SJSA1 (cell line): Measurements from ENCODE around the gene RANBP17. TPM values are rescaled to one million over a fixed set of nuclear protein-coding genes. Genes with fewer than 3 reads are reported as not detected.
"Not testable (repeated sequence)": the region's sequence is repeated elsewhere in the genome, so short reads cannot be mapped to it uniquely, and the experiment has no call there.

Experiments used
- DNase-seq, 2 experiments: peaks; one replicate each; pipeline ENCODE4 v3.0.0-alpha.2; 2015 to 2020; ENCODE audit warnings: low spot score in 2 of 2, low read depth in 1 of 2
- H3K27ac ChIP-seq: fragments of 250-450 bp; sonication (Bioruptor Pico); 2 replicates; pipeline ENCODE4 v1.5.1; 2020; ENCODE audit warnings: mild to moderate bottlenecking, moderate library complexity
- H3K27me3 ChIP-seq: fragments of 250-450 bp; sonication (Bioruptor Pico); replicated peaks from 2 replicates; pipeline ENCODE4 v1.5.1; 2020; ENCODE audit warnings: mild to moderate bottlenecking, moderate library complexity
- H3K36me3 ChIP-seq: fragments of 250-450 bp; sonication (Bioruptor Pico); 2 replicates; pipeline ENCODE4 v1.5.1; 2020; ENCODE audit warnings: mild to moderate bottlenecking
- H3K4me1 ChIP-seq: fragments of 250-450 bp; sonication (Bioruptor Pico); replicated peaks from 2 replicates; pipeline ENCODE4 v1.6.1; 2021; ENCODE audit warnings: mild to moderate bottlenecking
- H3K4me3 ChIP-seq: fragments of 250-450 bp; sonication (Bioruptor Pico); 2 replicates; pipeline ENCODE4 v1.5.1; 2020; ENCODE audit warnings: mild to moderate bottlenecking
- H3K9me3 ChIP-seq: fragments of 250-450 bp; sonication (Bioruptor Pico); replicated peaks from 2 replicates; pipeline ENCODE4 v1.5.1; 2020; ENCODE audit warnings: mild to moderate bottlenecking
- total RNA-seq: library from RNA; depleted of rRNA; stranded (reverse); fragments of >200 nt; shearing (Covaris generic); gene quantifications from 2 replicates; pipeline ENCODE4 v1.2.3, GENCODE V29; 2014

Gene RANBP17
- total RNA-seq, 1 experiment from 2014 or later = 24.6 TPM

- H3K4me1 ChIP-seq, DNase-seq, H3K4me3 ChIP-seq, H3K9me3 ChIP-seq, H3K36me3 ChIP-seq, H3K27ac ChIP-seq, H3K27me3 ChIP-seq: not testable (repeated sequence)
Observed at GRCh38 chr5:170935534-170936218, 73.9 kb downstream of the RANBP17 start.

DNA sequence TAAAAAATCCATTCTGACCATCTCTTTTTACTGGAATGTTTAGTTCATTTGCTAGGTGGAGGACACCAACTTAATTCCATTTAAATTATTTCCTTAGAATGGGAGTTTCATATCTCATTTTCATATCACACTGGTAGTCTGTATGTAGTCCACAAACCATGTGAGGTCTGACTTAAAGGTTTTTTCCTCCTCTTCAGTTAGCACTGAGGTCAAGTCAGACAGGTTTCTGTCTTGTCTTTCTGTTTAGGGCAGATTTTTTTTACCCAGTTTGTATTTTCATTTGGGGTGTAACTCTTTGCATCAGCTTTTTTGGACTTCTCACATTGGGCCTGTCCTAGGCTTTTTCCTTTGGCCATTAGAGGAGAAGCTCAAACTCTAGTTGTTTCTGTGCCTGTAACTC, 75.3 kb downstream of the RANBP17 start:
- Histone ChIP-seq H3K27me3 (no peaks in the 10 kb centered on the region), H3K27ac (no peak overlapping the region), H3K4me1 (no peaks in the 10 kb centered on the region), H3K36me3 (peaks cover 5% of the 10 kb centered on the region), H3K9me3 (no peaks in the 10 kb centered on the region; the same call in 1 of the 2 replicates), H3K4me3 (no peak overlapping the region)
- DNase-seq = no peak

GRCh38 chr5:170937914-170938313, 76.1 kb downstream of the RANBP17 start:
- no peak overlapping the region for H3K4me3 ChIP-seq
- H3K4me1 ChIP-seq = no peaks in the 10 kb centered on the region
- H3K27me3 ChIP-seq = no peaks in the 10 kb centered on the region
- DNase-seq = no peak
- H3K27ac ChIP-seq = no peak overlapping the region
- peaks cover 5% of the 10 kb centered on the region for H3K36me3 ChIP-seq
- no peaks in the 10 kb centered on the region; the same call in 1 of the 2 replicates for H3K9me3 ChIP-seq

GRCh38 chr5:170939178-170939577, 77.4 kb downstream of the RANBP17 start:
- Histone ChIP-seq H3K27me3 (no peaks in the 10 kb centered on the region), H3K27ac (no peak overlapping the region), H3K4me1 (no peaks in the 10 kb centered on the region), H3K36me3 (peaks cover 5% of the 10 kb centered on the region), H3K9me3 (no peaks in the 10 kb centered on the region; the same call in 1 of the 2 replicates), H3K4me3 (no peak overlapping the region)
- DNase-seq = no peak

DNA sequence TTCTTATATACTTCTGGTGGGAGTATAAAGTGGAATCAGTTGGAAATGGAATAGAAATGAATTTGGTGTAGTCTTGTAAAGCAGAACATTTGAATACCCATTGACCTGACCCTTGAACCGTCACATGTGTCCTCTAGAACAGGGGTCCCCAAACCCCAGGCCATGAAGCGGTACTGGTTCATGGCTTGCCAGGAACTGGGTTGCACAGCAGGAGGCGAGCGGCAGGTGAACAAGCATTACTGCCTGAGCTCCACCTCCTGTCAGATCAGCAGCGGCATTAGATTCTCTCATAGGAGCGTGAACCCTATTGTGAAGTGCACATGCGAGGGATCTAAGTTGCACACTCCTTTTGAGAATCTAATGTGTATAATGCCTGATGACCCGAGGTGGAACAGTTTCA, 80.0 kb downstream of the RANBP17 start:
- H3K27ac ChIP-seq = no peak overlapping the region
- no peaks in the 10 kb centered on the region for H3K9me3 ChIP-seq
- no peaks in the 10 kb centered on the region for H3K4me1 ChIP-seq
- DNase-seq = no peak
- peaks cover 5% of the 10 kb centered on the region for H3K36me3 ChIP-seq
- H3K4me3 ChIP-seq = no peak overlapping the region
- H3K27me3 ChIP-seq = no peaks in the 10 kb centered on the region

DNA sequence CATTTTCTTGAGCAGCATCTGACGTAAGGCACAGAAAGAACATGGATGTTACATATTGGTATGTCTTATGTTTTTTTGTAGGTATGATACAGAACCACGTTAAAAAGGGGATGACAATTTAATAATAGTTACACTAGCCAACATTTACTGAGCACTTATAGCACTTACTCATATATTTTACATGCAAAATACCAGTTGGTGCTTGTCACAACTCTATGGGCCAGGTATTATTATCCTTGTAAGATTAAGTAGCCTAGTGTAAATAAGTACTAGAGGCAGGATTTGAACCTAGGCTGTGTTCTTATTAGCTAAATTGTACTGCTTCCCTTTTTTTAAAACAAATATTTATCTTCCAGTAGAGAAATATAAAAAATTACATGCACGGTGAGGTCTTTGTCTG, 83.5 kb downstream of the RANBP17 start:
- H3K27ac ChIP-seq = no peak overlapping the region
- no peaks in the 10 kb centered on the region for H3K9me3 ChIP-seq
- no peaks in the 10 kb centered on the region for H3K4me1 ChIP-seq
- no peaks in the 10 kb centered on the region for H3K27me3 ChIP-seq
- no peak for DNase-seq
- H3K4me3 ChIP-seq = no peak overlapping the region
- no peaks in the 10 kb centered on the region for H3K36me3 ChIP-seq

- H3K27me3 ChIP-seq = no peaks in the 10 kb centered on the region
- no peaks in the 10 kb centered on the region for H3K4me1 ChIP-seq
- DNase-seq = no peak
- H3K36me3 ChIP-seq = peaks cover 5% of the 10 kb centered on the region; the same call in 1 of the 2 replicates
- no peak overlapping the region for H3K27ac ChIP-seq
- H3K4me3 ChIP-seq = no peak overlapping the region
- H3K9me3 ChIP-seq = no peaks in the 10 kb centered on the region
Observed at GRCh38 chr5:170960567-170960966, 98.7 kb downstream of the RANBP17 start.

GRCh38 chr5:170963521-170963920, 101.7 kb downstream of the RANBP17 start:
- H3K4me1 ChIP-seq = no peaks in the 10 kb centered on the region
- H3K9me3 ChIP-seq = no peaks in the 10 kb centered on the region
- no peak for DNase-seq
- H3K27me3 ChIP-seq = no peaks in the 10 kb centered on the region
- H3K27ac ChIP-seq = no peak overlapping the region
- no peak overlapping the region for H3K4me3 ChIP-seq
- peaks cover 9% of the 10 kb centered on the region; the same call in 1 of the 2 replicates for H3K36me3 ChIP-seq

DNA sequence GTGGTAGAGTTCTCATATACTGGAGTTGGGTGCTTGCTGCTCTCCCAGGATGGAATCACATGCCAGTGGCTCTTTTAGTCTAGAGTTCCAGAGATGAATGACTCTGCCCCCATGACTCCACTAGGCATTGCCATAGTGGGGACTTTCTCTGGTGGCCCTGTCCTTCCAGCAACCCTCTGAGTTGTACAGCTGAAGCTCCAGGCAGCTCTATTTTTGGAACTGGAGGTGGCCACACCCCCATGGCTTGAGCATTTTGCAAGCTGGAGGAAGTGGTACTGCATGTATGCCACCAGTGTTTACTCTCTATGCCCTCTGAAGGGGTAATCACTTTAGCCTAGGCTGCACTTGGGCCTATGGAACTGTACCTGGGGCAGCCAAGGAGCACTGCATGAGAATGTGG, 112.6 kb downstream of the RANBP17 start:
- Histone ChIP-seq H3K27ac (no peak overlapping the region), H3K36me3 (peaks cover 8% of the 10 kb centered on the region; the same call in 1 of the 2 replicates), H3K4me3 (no peak overlapping the region), H3K9me3 (no peaks in the 10 kb centered on the region), H3K27me3 (no peaks in the 10 kb centered on the region), H3K4me1 (no peaks in the 10 kb centered on the region)
- no peak for DNase-seq

DNA sequence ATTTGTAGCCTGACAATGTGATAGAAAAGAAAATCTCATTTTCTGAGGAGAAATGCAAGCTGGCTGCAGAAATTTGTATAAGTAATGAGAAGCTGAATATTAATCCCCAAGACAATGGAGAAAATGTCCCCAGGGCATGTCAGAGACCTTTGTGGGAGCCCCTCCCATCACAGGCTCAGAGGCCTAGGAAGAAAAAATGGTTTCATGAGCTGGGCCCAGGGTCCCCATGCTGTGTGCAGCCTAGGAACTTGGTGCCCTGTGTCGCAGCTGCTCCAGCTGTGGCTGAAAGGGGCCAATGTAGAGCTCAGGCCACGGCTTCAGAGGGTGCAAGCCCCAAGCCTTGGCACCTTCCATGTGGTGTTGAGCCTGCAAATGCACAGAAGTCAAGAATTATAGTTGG, 118.4 kb downstream of the RANBP17 start:
- H3K27me3 ChIP-seq, H3K9me3 ChIP-seq, DNase-seq, H3K4me3 ChIP-seq, H3K4me1 ChIP-seq, H3K36me3 ChIP-seq, H3K27ac ChIP-seq: not testable (repeated sequence)

GRCh38 chr5:170985486-170985885, 123.7 kb downstream of the RANBP17 start:
- H3K4me1 ChIP-seq = no peaks in the 10 kb centered on the region
- H3K27ac ChIP-seq = no peak overlapping the region
- 0 out of 2 replicates have a peak, but pooled peaks cover under 1% of the 10 kb centered on the region for H3K36me3 ChIP-seq
- no peaks in the 10 kb centered on the region for H3K9me3 ChIP-seq
- no peaks in the 10 kb centered on the region for H3K27me3 ChIP-seq
- DNase-seq = no peak
- no peak overlapping the region for H3K4me3 ChIP-seq

- Histone ChIP-seq H3K4me3 (no peak overlapping the region), H3K27me3 (no peaks in the 10 kb centered on the region), H3K27ac (no peak overlapping the region), H3K9me3 (no peaks in the 10 kb centered on the region), H3K36me3 (no peaks in the 10 kb centered on the region), H3K4me1 (no peaks in the 10 kb centered on the region)
- peak in 1 of 2 experiments; percentile 13 for DNase-seq
Observed at GRCh38 chr5:170986598-170986997, 124.8 kb downstream of the RANBP17 start.

DNA sequence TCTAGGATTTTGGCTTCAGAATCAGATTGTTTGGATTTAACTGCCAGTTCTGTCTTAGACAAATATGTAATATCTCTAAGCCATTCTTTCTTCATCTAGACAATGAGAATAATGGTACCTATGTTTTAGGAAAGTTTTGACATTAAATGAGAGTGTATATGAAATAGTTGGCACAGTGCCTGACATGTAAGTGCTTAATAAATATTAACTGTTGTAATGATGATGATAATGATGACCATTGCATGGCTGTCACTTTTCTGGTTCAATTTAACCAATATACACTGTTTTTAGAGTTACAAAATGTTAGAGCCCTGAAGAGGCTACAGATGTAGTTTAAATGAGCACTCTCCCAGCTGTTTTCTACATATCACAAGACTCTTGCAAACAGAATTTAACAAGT, 131.7 kb downstream of the RANBP17 start:
- Histone ChIP-seq H3K4me1 (no peaks in the 10 kb centered on the region), H3K36me3 (no peaks in the 10 kb centered on the region), H3K4me3 (no peak overlapping the region), H3K9me3 (no peaks in the 10 kb centered on the region), H3K27ac (no peak overlapping the region), H3K27me3 (no peaks in the 10 kb centered on the region)
- no peak for DNase-seq

- DNase-seq = no peak
- Histone ChIP-seq H3K27ac (no peak overlapping the region), H3K36me3 (no peaks in the 10 kb centered on the region), H3K4me3 (no peak overlapping the region), H3K4me1 (no peaks in the 10 kb centered on the region), H3K9me3 (no peaks in the 10 kb centered on the region), H3K27me3 (no peaks in the 10 kb centered on the region)
Observed at GRCh38 chr5:171010086-171010485, 148.3 kb downstream of the RANBP17 start.

- Histone ChIP-seq H3K36me3 (no peaks in the 10 kb centered on the region), H3K4me1 (no peaks in the 10 kb centered on the region), H3K27me3 (no peaks in the 10 kb centered on the region), H3K9me3 (no peaks in the 10 kb centered on the region), H3K4me3 (no peak overlapping the region), H3K27ac (no peak overlapping the region)
- no peak for DNase-seq
Observed at GRCh38 chr5:171010816-171011215, 149.0 kb downstream of the RANBP17 start.
